GM13976 (cell line): ENCODE data around the gene MRPL52.

Experiments used
- DNase-seq: peaks from one replicate; pipeline ENCODE4 v3.0.0; 2012; ENCODE audit warnings: low spot score
- in situ Hi-C: fragments of 300-500 bp; cut with MboI; formaldehyde crosslinking; loops from one replicate; pipeline ENCODE4 v1.12.0; 2022; ENCODE audit warnings: low sequenced_read_pairs, mixed read lengths, inconsistent platforms; ENCODE audit not compliant: unreplicated experiment
- TF ChIP-seq, protein P1 (sequence below): IDR thresholded peaks from 2 replicates; pipeline ENCODE4 v1.5.1; 2012; ENCODE audit warnings: borderline replicate concordance, mild to moderate bottlenecking; ENCODE audit not compliant: insufficient read depth; ENCODE audit errors: extremely low read depth, missing control alignments, control extremely low read depth

Gene MRPL52

DNA sequence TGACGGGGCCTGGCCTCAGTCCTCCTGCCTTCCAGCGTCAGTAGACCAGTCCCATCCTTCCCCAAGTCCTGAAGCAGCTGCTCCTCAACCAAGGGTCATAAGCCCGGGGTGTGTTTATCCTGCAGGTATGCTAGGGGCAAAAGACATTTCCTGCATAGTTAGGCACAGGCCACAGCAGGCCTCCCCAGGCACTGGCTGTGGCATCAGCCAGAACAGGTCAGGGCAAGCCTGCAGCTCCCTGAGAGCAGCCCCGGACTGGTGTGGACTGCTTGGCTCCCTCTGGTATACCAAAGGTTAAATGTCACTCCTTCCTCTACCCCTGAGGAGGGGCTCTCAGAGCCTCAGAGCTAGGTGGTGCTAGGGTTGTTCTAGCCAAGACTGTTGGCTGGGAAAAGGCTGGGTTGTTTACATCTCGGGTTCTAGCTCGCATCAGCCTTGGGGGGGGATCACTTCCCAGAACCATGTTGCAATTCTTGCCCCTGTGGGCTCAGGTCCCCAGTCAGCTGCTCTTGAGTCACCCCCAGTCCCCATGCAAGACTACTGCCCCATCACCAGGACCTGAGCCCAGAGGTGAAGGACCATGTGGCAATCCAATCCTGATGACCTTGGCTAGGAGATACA lies 9.6 kb downstream of the MRPL52 start:
- peak; percentile 18 for DNase-seq
- in situ Hi-C loops: no loop called here
- TF ChIP-seq, protein P1, sequence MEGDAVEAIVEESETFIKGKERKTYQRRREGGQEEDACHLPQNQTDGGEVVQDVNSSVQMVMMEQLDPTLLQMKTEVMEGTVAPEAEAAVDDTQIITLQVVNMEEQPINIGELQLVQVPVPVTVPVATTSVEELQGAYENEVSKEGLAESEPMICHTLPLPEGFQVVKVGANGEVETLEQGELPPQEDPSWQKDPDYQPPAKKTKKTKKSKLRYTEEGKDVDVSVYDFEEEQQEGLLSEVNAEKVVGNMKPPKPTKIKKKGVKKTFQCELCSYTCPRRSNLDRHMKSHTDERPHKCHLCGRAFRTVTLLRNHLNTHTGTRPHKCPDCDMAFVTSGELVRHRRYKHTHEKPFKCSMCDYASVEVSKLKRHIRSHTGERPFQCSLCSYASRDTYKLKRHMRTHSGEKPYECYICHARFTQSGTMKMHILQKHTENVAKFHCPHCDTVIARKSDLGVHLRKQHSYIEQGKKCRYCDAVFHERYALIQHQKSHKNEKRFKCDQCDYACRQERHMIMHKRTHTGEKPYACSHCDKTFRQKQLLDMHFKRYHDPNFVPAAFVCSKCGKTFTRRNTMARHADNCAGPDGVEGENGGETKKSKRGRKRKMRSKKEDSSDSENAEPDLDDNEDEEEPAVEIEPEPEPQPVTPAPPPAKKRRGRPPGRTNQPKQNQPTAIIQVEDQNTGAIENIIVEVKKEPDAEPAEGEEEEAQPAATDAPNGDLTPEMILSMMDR: no peak

DNA sequence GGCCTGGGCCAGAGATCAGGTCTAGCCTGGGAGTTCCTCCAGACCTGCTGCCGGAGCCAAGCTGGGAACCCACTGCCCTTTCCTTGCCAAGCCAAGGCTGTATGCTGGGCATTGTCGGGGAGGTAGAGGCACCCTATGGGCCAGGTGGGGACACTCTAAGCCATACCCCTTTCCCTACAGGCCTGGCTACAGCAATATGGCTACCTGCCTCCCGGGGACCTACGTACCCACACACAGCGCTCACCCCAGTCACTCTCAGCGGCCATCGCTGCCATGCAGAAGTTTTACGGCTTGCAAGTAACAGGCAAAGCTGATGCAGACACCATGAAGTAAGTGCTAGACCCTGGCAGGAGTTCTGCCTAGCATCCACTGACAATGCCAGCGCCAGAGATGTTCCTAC lies 11.6 kb downstream of the MRPL52 start:
- in situ Hi-C loops: no loop called here
- TF ChIP-seq, protein P1: no peak
- no peak for DNase-seq

DNA sequence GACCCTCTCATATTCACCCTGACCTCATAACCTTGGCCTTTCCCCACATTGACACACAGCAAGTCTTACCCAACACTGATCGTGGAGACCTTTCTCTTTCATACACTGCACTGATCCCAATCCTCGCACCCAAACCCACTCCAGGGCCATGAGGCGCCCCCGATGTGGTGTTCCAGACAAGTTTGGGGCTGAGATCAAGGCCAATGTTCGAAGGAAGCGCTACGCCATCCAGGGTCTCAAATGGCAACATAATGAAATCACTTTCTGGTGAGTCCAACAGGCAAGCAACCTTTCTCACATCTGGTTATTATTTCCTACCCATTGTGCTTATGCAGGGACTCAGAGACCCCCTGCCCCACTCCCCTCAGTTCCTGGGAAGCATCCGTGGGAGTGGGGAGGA lies 12.1 kb downstream of the MRPL52 start:
- TF ChIP-seq, protein P1: no peak
- in situ Hi-C loops: no loop called here
- no peak for DNase-seq

DNA sequence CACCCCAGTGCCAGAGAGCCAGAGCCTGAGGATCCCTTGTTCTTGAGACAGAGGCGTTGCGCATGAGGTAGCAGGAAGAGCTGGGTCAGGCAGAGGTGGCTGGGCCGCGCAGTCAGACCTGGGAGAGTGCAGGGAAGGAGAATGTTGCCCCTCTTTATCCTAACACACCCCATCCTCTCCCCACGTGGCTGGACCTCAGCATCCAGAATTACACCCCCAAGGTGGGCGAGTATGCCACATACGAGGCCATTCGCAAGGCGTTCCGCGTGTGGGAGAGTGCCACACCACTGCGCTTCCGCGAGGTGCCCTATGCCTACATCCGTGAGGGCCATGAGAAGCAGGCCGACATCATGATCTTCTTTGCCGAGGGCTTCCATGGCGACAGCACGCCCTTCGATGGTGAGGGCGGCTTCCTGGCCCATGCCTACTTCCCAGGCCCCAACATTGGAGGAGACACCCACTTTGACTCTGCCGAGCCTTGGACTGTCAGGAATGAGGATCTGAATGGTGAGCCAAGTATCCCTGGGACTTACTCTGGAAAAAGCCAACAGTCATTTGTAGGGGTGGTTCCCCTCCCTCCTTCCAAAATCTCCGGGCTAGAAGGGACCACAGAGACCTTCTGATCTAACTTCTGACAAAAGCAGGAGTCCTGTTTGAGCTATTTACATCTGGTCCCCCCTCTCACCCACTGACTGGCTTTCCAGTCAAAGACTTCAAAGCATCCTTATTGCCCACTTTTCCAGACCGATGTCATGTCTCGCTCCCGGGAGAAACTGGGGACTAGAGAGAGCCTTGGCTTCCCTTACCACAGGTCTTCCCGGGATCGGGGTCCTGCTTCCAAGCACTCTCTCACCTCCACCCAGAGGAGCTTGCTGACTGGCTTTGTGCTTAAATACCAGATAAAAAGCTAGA lies 12.8 kb downstream of the MRPL52 start:
- in situ Hi-C loops: no loop called here
- TF ChIP-seq, protein P1: no peak
- DNase-seq: no peak

DNA sequence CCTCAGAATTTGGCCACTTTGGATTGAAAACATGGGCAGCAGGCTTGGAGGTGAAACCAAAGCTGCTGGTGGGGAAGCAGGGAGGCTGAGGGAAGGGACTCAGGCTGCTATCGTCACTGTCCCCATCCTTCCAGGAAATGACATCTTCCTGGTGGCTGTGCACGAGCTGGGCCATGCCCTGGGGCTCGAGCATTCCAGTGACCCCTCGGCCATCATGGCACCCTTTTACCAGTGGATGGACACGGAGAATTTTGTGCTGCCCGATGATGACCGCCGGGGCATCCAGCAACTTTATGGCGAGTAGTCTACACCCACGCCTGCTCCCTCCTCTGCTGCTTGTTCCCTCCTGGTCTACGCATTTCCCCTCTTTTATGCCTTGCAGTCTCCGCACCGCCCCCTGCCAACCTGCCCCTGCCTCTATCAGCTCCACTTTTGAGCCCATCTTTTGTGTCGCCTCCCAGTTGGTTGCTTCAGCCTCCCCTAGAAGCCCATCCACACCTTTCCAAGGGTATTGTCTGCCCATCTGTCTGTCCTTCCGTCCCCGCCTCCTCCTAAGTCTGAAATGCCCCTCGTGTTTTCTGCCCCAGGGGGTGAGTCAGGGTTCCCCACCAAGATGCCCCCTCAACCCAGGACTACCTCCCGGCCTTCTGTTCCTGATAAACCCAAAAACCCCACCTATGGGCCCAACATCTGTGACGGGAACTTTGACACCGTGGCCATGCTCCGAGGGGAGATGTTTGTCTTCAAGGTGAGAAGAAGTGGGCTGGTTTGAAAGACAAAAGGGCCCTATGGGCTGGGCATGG lies 13.6 kb downstream of the MRPL52 start:
- no peak for DNase-seq
- TF ChIP-seq, protein P1: no peak
- in situ Hi-C loops: no loop called here

DNA sequence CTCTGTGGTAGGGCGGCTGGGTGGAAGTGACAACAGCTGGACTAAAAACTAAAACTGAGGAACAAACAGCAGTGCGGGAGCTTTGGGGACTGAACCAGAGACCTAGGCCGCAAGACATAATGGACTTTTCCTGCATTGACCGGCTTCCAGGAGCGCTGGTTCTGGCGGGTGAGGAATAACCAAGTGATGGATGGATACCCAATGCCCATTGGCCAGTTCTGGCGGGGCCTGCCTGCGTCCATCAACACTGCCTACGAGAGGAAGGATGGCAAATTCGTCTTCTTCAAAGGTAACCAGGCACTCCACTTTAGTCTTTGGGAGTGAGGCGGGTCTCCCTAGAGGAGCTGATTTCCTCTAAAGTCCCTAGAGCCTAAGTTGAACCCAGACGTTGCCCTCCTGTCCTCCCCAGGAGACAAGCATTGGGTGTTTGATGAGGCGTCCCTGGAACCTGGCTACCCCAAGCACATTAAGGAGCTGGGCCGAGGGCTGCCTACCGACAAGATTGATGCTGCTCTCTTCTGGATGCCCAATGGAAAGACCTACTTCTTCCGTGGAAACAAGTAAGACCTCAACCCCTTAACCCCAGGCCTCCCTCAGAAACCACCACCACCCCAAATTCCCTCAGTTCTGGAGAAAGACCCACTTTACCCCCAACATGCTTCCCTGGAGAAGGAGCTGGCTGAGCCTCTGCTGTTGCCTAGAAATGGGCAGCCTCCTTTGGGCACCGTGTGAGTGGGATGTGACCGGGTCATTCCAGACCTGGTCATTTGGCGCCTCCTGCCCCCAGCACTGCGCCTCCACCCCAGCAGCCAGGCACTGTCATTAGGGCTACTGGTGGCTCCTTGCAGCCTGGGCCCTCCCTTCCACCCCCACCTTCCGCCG lies 14.8 kb downstream of the MRPL52 start:
- TF ChIP-seq, protein P1: no peak
- in situ Hi-C loops: no loop called here
- DNase-seq: peak; percentile 32
